ENCODE measurements around the gene HOXA10.

DNA sequence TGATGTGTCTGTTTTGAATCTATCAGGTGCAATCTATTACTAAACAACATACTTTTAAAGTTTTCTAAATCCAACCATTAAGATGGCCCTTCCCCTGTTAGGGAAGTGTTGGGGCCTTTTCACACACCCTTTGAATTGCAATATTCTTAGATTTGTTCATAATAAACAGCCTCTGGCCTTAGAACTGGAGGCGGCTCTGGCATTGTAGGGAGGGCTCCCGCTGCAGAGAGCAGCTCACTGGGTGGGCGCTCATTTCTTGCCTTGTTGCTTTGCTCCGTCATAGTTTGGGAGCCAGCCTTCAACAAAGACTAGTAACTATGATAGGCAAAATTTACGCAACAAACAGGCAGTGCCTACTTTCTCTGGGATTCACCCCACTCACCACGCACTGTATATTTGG lies 4.2 kb upstream of the HOXA10 start:
- TF ChIP-seq, protein P1, sequence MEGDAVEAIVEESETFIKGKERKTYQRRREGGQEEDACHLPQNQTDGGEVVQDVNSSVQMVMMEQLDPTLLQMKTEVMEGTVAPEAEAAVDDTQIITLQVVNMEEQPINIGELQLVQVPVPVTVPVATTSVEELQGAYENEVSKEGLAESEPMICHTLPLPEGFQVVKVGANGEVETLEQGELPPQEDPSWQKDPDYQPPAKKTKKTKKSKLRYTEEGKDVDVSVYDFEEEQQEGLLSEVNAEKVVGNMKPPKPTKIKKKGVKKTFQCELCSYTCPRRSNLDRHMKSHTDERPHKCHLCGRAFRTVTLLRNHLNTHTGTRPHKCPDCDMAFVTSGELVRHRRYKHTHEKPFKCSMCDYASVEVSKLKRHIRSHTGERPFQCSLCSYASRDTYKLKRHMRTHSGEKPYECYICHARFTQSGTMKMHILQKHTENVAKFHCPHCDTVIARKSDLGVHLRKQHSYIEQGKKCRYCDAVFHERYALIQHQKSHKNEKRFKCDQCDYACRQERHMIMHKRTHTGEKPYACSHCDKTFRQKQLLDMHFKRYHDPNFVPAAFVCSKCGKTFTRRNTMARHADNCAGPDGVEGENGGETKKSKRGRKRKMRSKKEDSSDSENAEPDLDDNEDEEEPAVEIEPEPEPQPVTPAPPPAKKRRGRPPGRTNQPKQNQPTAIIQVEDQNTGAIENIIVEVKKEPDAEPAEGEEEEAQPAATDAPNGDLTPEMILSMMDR (IDR thresholded peaks at IDR 0.05 in 4 of 5, conservative IDR thresholded peaks at IDR 0.05 in 1 of 5): no peak
- peak in 1 of 2 donors; percentile 7 for TF ChIP-seq POLR2A (IDR thresholded peaks at IDR 0.05)
